Ovary (tissue), 1 donor: Measurements from ENCODE around the gene TMEM236.

ENCODE experiments used
- EP300 ChIP-seq: sonication (generic); formaldehyde crosslinking; IDR thresholded peaks from one replicate; pipeline ENCODE4 v1.6.1; 2017; ENCODE audit warnings: antibody characterized with exemption
- POLR2A ChIP-seq: fragments of 450-650 bp; IDR thresholded peaks from one replicate; pipeline ENCODE4 v1.6.1; 2017; ENCODE audit warnings: antibody characterized with exemption, mild to moderate bottlenecking, moderate library complexity

GRCh38 chr10:17780727-17781126 lies 28.7 kb downstream of the TMEM236 start:
- TF ChIP-seq POLR2A (no peak), EP300 (no peak)
